H9 (cell line): ENCODE data around the gene KRTAP10-10. TPM values are rescaled to one million over a fixed set of nuclear protein-coding genes. Genes with fewer than 3 reads are reported as not detected.
"Not testable (repeated sequence)": the region's sequence is repeated elsewhere in the genome, so short reads cannot be mapped to it uniquely, and the experiment has no call there.

Experiments used
- DNase-seq: peaks from one replicate; pipeline ENCODE4 v3.0.0-alpha.2; 2017
- H2AFZ ChIP-seq: one replicate; pipeline ENCODE4 v1.6.1; 2013; ENCODE audit warnings: mild to moderate bottlenecking, low read length, control low read depth, moderate library complexity
- H2AK5ac ChIP-seq: 2 replicates; pipeline ENCODE4 v1.6.1; 2013; ENCODE audit warnings: low read length, control low read depth, mixed read lengths; ENCODE audit not compliant: insufficient read length
- H2BK120ac ChIP-seq: one replicate; pipeline ENCODE4 v1.6.1; 2013; ENCODE audit warnings: low read depth, mild to moderate bottlenecking, low read length, control low read depth, inconsistent platforms; ENCODE audit not compliant: poor library complexity, severe bottlenecking
- H2BK12ac ChIP-seq: 2 replicates; pipeline ENCODE4 v1.6.1; 2013; ENCODE audit warnings: low read length, control low read depth, mixed read lengths, low read depth; ENCODE audit not compliant: insufficient read length
- H2BK15ac ChIP-seq: 2 replicates; pipeline ENCODE4 v1.6.1; 2013; ENCODE audit warnings: low read depth, low read length, control low read depth
- H2BK20ac ChIP-seq: one replicate; pipeline ENCODE4 v1.6.1; 2013; ENCODE audit warnings: low read depth, mild to moderate bottlenecking, low read length, control low read depth, inconsistent platforms; ENCODE audit not compliant: poor library complexity, severe bottlenecking
- H2BK5ac ChIP-seq: 2 replicates; pipeline ENCODE4 v1.6.1; 2013; ENCODE audit warnings: low read length, control low read depth, mixed read lengths; ENCODE audit not compliant: insufficient read length
- H3K14ac ChIP-seq: 2 replicates; pipeline ENCODE4 v1.6.1; 2013; ENCODE audit warnings: low read length, control low read depth; ENCODE audit not compliant: insufficient read depth
- H3K18ac ChIP-seq: 2 replicates; pipeline ENCODE4 v1.6.1; 2013; ENCODE audit warnings: low read depth, mild to moderate bottlenecking, mixed read lengths, low read length, control low read depth; ENCODE audit not compliant: insufficient read length
- H3K23ac ChIP-seq: 2 replicates; pipeline ENCODE4 v1.6.1; 2013; ENCODE audit warnings: low read length, control low read depth, mixed read lengths, low read depth; ENCODE audit not compliant: insufficient read length
- H3K23me2 ChIP-seq: 2 replicates; pipeline ENCODE4 v1.6.1; 2013; ENCODE audit warnings: low read depth, mild to moderate bottlenecking, mixed read lengths, low read length, control low read depth; ENCODE audit not compliant: insufficient read length, poor library complexity, severe bottlenecking
- H3K27ac ChIP-seq: 2 replicates; pipeline ENCODE4 v1.5.1; 2013; ENCODE audit warnings: low read length, control low read depth, mixed read lengths, low read depth; ENCODE audit not compliant: insufficient read length
- H3K27me3 ChIP-seq: 2 replicates; pipeline ENCODE4 v1.6.1; 2013; ENCODE audit warnings: low read length, control low read depth, inconsistent platforms; ENCODE audit not compliant: insufficient read depth
- H3K4ac ChIP-seq: 2 replicates; pipeline ENCODE4 v1.6.1; 2013; ENCODE audit warnings: low read depth, mild to moderate bottlenecking, control low read depth, inconsistent platforms, low read length, moderate library complexity
- H3K4me1 ChIP-seq: 2 replicates; pipeline ENCODE4 v1.6.1; 2013; ENCODE audit warnings: low read length, control low read depth, inconsistent platforms; ENCODE audit not compliant: insufficient read depth
- H3K4me2 ChIP-seq: 2 replicates; pipeline ENCODE4 v1.6.1; 2013; ENCODE audit warnings: low read length, control low read depth, mixed read lengths; ENCODE audit not compliant: insufficient read length, insufficient read depth
- H3K56ac ChIP-seq: 2 replicates; pipeline ENCODE4 v1.6.1; 2013; ENCODE audit warnings: low read depth, mild to moderate bottlenecking, mixed read lengths, low read length, control low read depth; ENCODE audit not compliant: insufficient read length
- H3K79me1 ChIP-seq: 2 replicates; pipeline ENCODE4 v1.6.1; 2013; ENCODE audit warnings: low read depth, mild to moderate bottlenecking, moderate library complexity, low read length, control low read depth, inconsistent platforms; ENCODE audit not compliant: insufficient read depth, poor library complexity, severe bottlenecking
- H3K79me2 ChIP-seq: 2 replicates; pipeline ENCODE4 v1.6.1; 2013; ENCODE audit warnings: low read length, control low read depth, inconsistent platforms; ENCODE audit not compliant: insufficient read depth
- H3K9ac ChIP-seq: 2 replicates; pipeline ENCODE4 v1.6.1; 2013; ENCODE audit warnings: low read length, control low read depth, mixed read lengths; ENCODE audit not compliant: insufficient read length; ENCODE audit errors: extremely low read depth
- H3K9me3 ChIP-seq: one replicate; pipeline ENCODE4 v1.6.1; 2013; ENCODE audit warnings: low read depth, low read length, inconsistent platforms; ENCODE audit not compliant: control insufficient read depth
- H3T11ph ChIP-seq: one replicate; pipeline ENCODE4 v1.6.1; 2013; ENCODE audit warnings: mild to moderate bottlenecking, low read length, control low read depth, inconsistent platforms
- H4K20me1 ChIP-seq: one replicate; pipeline ENCODE4 v1.6.1; 2013; ENCODE audit not compliant: control insufficient read depth, insufficient read length, insufficient read depth
- H4K5ac ChIP-seq: 2 replicates; pipeline ENCODE4 v1.6.1; 2013; ENCODE audit warnings: low read depth, mild to moderate bottlenecking, mixed read lengths, low read length, control low read depth; ENCODE audit not compliant: insufficient read length
- H4K8ac ChIP-seq: replicated peaks from 2 replicates; pipeline ENCODE4 v1.6.1; 2013; ENCODE audit warnings: low read length, control low read depth, mixed read lengths, low read depth; ENCODE audit not compliant: insufficient read length
- H4K91ac ChIP-seq: 2 replicates; pipeline ENCODE4 v1.6.1; 2013; ENCODE audit warnings: low read depth, mild to moderate bottlenecking, moderate library complexity, mixed read lengths, low read length, control low read depth; ENCODE audit not compliant: insufficient read length
- H3K27ac Mint-ChIP-seq, 3 experiments: 2 replicates in 2 of 3; 3 replicates in 1 of 3; pipeline ENCODE4 v1.8.0; 2020 to 2021; ENCODE audit warnings: mixed read lengths in 3 of 3, mild to moderate bottlenecking in 1 of 3, moderate library complexity in 1 of 3
- H3K27me3 Mint-ChIP-seq: 2 replicates; pipeline ENCODE4 v1.8.0; 2021; ENCODE audit warnings: low read depth, mild to moderate bottlenecking, moderate library complexity, mixed read lengths
- H3K36me3 Mint-ChIP-seq, 3 experiments: 2 replicates in 2 of 3; 3 replicates in 1 of 3; pipeline ENCODE4 v1.8.0; 2020 to 2021; ENCODE audit warnings: low read depth in 3 of 3, mixed read lengths in 3 of 3; ENCODE audit not compliant: insufficient read depth in 1 of 3
- H3K4me1 Mint-ChIP-seq, 2 experiments: 2 replicates each; pipeline ENCODE4 v1.8.0; 2020; ENCODE audit warnings: mixed read lengths in 2 of 2
- H3K4me3 Mint-ChIP-seq, 2 experiments: 2 replicates in 1 of 2; 3 replicates in 1 of 2; pipeline ENCODE4 v1.8.0; 2020 to 2021; ENCODE audit warnings: mild to moderate bottlenecking in 2 of 2, mixed read lengths in 2 of 2, moderate library complexity in 1 of 2
- H3K9me3 Mint-ChIP-seq, 2 experiments: 2 replicates in 1 of 2; 3 replicates in 1 of 2; pipeline ENCODE4 v1.8.0; 2020; ENCODE audit warnings: mild to moderate bottlenecking in 2 of 2, mixed read lengths in 2 of 2, moderate library complexity in 1 of 2
- WGBS: extraction: QIAGEN DNeasy Blood & Tissue Kit; methylation state at CpG from one replicate; pipeline ENCODE4 v1.1.7; 2013; ENCODE audit warnings: missing lambda C conversion rate, low lambda C conversion rate, mixed read lengths; ENCODE audit not compliant: insufficient read length; ENCODE audit errors: extremely low coverage; 5-methylcytosine and 5-hydroxymethylcytosine counted together
- total RNA-seq: library from RNA; stranded (reverse); gene quantifications from 2 replicates; pipeline ENCODE4 v1.2.1, GENCODE V29; 2021

Gene KRTAP10-10
- total RNA-seq, 1 experiment from 2014 or later, result not detected

DNA sequence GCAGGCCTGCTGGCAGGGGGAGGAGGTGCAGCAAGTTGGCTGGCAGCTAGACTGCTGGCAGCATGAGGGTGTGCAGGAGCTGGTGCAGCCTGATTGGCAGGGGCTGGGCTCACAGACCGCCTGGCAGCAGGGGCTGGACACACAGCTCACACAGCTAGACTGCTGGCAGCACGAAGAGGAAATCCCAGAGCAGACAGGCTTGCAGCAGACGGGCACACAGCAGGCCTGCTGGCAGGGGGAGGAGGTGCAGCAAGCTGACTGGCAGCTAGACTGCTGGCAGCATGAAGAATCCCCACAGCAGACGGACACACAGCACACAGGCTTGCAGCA is 45.4 kb upstream of the KRTAP10-10 start:
- not testable (repeated sequence) for H3K27ac Mint-ChIP-seq, H3K36me3 Mint-ChIP-seq, H3K56ac ChIP-seq, H3K9ac ChIP-seq, H3K27ac ChIP-seq, H3K4me2 ChIP-seq, H3K27me3 ChIP-seq, H4K91ac ChIP-seq, H3K79me2 ChIP-seq, H2BK120ac ChIP-seq, H3T11ph ChIP-seq, H3K18ac ChIP-seq, H3K4me1 ChIP-seq, H2BK12ac ChIP-seq, H3K14ac ChIP-seq, DNase-seq, H2AFZ ChIP-seq, H4K5ac ChIP-seq, H2BK15ac ChIP-seq, H3K9me3 ChIP-seq, H2BK20ac ChIP-seq, H3K23me2 ChIP-seq, H4K20me1 ChIP-seq, H3K79me1 ChIP-seq, H3K27me3 Mint-ChIP-seq, H3K4me3 Mint-ChIP-seq, H2BK5ac ChIP-seq, H2AK5ac ChIP-seq, H4K8ac ChIP-seq, H3K9me3 Mint-ChIP-seq, H3K23ac ChIP-seq, H3K4ac ChIP-seq
- peaks cover 27% of the 10 kb centered on the region in 2 experiments for H3K4me1 Mint-ChIP-seq
- no CpG with 5 or more reads among the region's 4 CpGs for WGBS
